PC-3 (cell line): Measurements from ENCODE around the gene KCND3. TPM values are rescaled to one million over a fixed set of nuclear protein-coding genes. Genes with fewer than 3 reads are reported as not detected.

Experiments
- ATAC-seq: fragments of 200-7000 bp; cut with Tn5 transposase; 2 replicates; pipeline ENCODE4 v1.9.1; 2020; ENCODE audit warnings: mild to moderate bottlenecking, moderate library complexity
- BruUV-seq: library from RNA; stranded (reverse); fragments of 400-500 nt; replicated peaks from 2 replicates; lab custom pipeline; 2021; lab: Mats Ljungman, UMichigan
- CTCF ChIA-PET: fragments of 300-600 bp; sonication (Branson Sonifier 250); formaldehyde crosslinking; loops from one replicate; lab custom pipeline; 2022; ENCODE audit warnings: antibody characterized with exemption; lab: Charles Lee
- POLR2A ChIA-PET: fragments of 300-600 bp; sonication (Branson Sonifier 250); formaldehyde crosslinking; loops from one replicate; lab custom pipeline; 2022; ENCODE audit warnings: antibody characterized with exemption; ENCODE audit not compliant: unreplicated experiment; lab: Charles Lee
- DNase-seq: peaks from one replicate; pipeline ENCODE4 v3.0.0-alpha.2; 2015
- H2AFZ ChIP-seq: fragments of 300-600 bp; sonication (generic); 2 replicates; pipeline ENCODE4 v1.6.0; 2016; ENCODE audit warnings: antibody characterized with exemption, low read length
- H3F3A ChIP-seq: fragments of 300-600 bp; sonication (generic); one replicate; pipeline ENCODE4 v1.6.0; 2017; ENCODE audit warnings: antibody characterized with exemption, low read length, control low read depth, mild to moderate bottlenecking; ENCODE audit not compliant: unreplicated experiment
- H3K27ac ChIP-seq: fragments of 300-600 bp; sonication (generic); 2 replicates; pipeline ENCODE4 v1.5.1; 2016; ENCODE audit warnings: mild to moderate bottlenecking, low read length
- H3K27me3 ChIP-seq: fragments of 300-600 bp; sonication (generic); 2 replicates; pipeline ENCODE4 v1.6.1; 2016; ENCODE audit warnings: low read length, mixed read lengths
- H3K36me3 ChIP-seq: fragments of 300-600 bp; sonication (generic); 2 replicates; pipeline ENCODE4 v1.6.1; 2016; ENCODE audit warnings: low read depth, mixed run types, low read length, mixed read lengths
- H3K4me1 ChIP-seq: fragments of 300-600 bp; sonication (generic); 2 replicates; pipeline ENCODE4 v1.5.1; 2016; ENCODE audit warnings: low read length; ENCODE audit not compliant: insufficient read depth
- H3K4me2 ChIP-seq: fragments of 300-600 bp; sonication (generic); 2 replicates; pipeline ENCODE4 v1.6.0; 2016; ENCODE audit warnings: low read length
- H3K4me3 ChIP-seq: fragments of 300-600 bp; sonication (generic); 2 replicates; pipeline ENCODE4 v1.5.1; 2016; ENCODE audit warnings: mild to moderate bottlenecking, low read length, mixed read lengths
- H3K79me2 ChIP-seq: fragments of 300-600 bp; sonication (generic); 2 replicates; pipeline ENCODE4 v1.6.1; 2017; ENCODE audit warnings: low read length, mixed read lengths
- H3K9ac ChIP-seq: fragments of 300-600 bp; sonication (generic); 2 replicates; pipeline ENCODE4 v1.6.0; 2016; ENCODE audit warnings: mild to moderate bottlenecking, low read length
- H3K9me2 ChIP-seq: fragments of 300-600 bp; sonication (generic); replicated peaks from 2 replicates; pipeline ENCODE4 v1.6.1; 2016; ENCODE audit warnings: mixed run types, low read length, mixed read lengths
- H3K9me3 ChIP-seq: fragments of 300-600 bp; sonication (generic); 2 replicates; pipeline ENCODE4 v1.6.1; 2016; ENCODE audit warnings: low read length, mixed read lengths
- H4K20me1 ChIP-seq: fragments of 300-600 bp; sonication (generic); 2 replicates; pipeline ENCODE4 v1.6.1; 2016; ENCODE audit warnings: low read length, mixed read lengths
- EZH2 ChIP-seq: fragments of 300-600 bp; sonication (generic); IDR thresholded peaks from one replicate; pipeline ENCODE4 v1.6.1; 2017; ENCODE audit warnings: antibody characterized with exemption, mild to moderate bottlenecking, low read length; ENCODE audit not compliant: unreplicated experiment
- EZH2phosphoT487 ChIP-seq: fragments of 300-600 bp; sonication (generic); IDR thresholded peaks from 2 replicates; pipeline ENCODE4 v1.6.1; 2018; ENCODE audit warnings: mild to moderate bottlenecking, antibody characterized with exemption, low read length, borderline replicate concordance
- intact Hi-C: fragments of 100-400 bp; cut with micrococcal nuclease; formaldehyde crosslinking; loops from 2 replicates; pipeline ENCODE4 v1.9.0; 2023
- total RNA-seq: library from RNA; depleted of rRNA; stranded (reverse); fragments of >200 nt; gene quantifications from 2 replicates; pipeline ENCODE4 v1.2.3, GENCODE V29; 2014
- TF ChIP-seq, protein P1 (sequence below): fragments of 300-600 bp; sonication (generic); conservative IDR thresholded peaks from 2 replicates; pipeline ENCODE4 v1.5.1; 2017; ENCODE audit warnings: antibody characterized with exemption, low read depth, mild to moderate bottlenecking, low read length

KCND3 gene
- total RNA-seq, 1 experiment from 2014 or later = not detected

DNA sequence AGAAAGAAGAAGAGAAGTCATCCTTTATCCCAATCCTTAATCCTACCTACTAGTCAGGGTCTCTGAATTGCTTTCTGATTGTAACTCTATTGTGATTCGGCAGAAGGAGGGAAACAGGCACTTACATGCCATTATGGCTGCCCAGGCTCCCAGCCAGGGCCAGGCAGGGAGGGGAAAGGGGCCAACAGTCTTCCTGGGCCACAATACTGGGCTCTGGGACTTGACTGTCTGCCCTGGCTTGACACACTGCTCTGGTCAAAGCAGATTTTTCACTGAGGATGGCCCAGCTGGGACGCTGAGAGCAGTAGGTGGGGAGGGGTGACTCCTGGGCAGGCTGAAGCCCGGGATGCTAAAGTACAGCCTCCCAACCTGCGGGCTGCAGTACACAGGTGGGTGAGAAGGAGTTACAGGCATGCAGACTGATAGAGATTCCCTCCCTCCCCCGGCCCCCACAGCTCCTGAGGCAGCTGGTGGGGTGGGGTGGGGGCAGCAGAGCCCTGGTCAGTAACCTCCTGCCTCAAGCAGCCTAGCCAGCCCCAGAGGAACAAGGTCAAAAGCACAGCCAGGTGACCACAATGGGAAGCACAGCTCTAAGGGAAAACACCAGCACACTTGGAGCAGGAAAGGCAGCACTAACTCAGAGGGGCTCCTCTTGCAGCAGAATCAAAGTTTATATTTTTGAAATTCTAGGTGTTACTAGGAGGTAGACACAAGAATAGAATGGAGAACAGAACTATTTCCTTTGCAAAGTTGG lies 25.3 kb downstream of the KCND3 start:
- Histone ChIP-seq H3K9me2 (no peaks in the 10 kb centered on the region), H3K4me1 (no peaks in the 10 kb centered on the region), H3F3A (no peaks in the 10 kb centered on the region), H3K27ac (no peak overlapping the region), H3K4me2 (no peak overlapping the region), H3K9ac (no peak overlapping the region), H2AFZ (no peak overlapping the region), H3K9me3 (no peaks in the 10 kb centered on the region), H3K79me2 (no peaks in the 10 kb centered on the region), H3K36me3 (no peaks in the 10 kb centered on the region), H3K4me3 (no peak overlapping the region), H3K27me3 (peaks cover 76% of the 10 kb centered on the region), H4K20me1 (no peaks in the 10 kb centered on the region)
- DNase-seq (no peak), ATAC-seq (no peak)
- ChIA-PET CTCF (no interaction called here), POLR2A (no interaction called here)
- TF ChIP-seq, protein P1, sequence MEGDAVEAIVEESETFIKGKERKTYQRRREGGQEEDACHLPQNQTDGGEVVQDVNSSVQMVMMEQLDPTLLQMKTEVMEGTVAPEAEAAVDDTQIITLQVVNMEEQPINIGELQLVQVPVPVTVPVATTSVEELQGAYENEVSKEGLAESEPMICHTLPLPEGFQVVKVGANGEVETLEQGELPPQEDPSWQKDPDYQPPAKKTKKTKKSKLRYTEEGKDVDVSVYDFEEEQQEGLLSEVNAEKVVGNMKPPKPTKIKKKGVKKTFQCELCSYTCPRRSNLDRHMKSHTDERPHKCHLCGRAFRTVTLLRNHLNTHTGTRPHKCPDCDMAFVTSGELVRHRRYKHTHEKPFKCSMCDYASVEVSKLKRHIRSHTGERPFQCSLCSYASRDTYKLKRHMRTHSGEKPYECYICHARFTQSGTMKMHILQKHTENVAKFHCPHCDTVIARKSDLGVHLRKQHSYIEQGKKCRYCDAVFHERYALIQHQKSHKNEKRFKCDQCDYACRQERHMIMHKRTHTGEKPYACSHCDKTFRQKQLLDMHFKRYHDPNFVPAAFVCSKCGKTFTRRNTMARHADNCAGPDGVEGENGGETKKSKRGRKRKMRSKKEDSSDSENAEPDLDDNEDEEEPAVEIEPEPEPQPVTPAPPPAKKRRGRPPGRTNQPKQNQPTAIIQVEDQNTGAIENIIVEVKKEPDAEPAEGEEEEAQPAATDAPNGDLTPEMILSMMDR = no peak
- no peak for TF ChIP-seq EZH2phosphoT487
- no peak for TF ChIP-seq EZH2
- intact Hi-C loops = no loop called here
- no TSS peak for BruUV-seq

DNA sequence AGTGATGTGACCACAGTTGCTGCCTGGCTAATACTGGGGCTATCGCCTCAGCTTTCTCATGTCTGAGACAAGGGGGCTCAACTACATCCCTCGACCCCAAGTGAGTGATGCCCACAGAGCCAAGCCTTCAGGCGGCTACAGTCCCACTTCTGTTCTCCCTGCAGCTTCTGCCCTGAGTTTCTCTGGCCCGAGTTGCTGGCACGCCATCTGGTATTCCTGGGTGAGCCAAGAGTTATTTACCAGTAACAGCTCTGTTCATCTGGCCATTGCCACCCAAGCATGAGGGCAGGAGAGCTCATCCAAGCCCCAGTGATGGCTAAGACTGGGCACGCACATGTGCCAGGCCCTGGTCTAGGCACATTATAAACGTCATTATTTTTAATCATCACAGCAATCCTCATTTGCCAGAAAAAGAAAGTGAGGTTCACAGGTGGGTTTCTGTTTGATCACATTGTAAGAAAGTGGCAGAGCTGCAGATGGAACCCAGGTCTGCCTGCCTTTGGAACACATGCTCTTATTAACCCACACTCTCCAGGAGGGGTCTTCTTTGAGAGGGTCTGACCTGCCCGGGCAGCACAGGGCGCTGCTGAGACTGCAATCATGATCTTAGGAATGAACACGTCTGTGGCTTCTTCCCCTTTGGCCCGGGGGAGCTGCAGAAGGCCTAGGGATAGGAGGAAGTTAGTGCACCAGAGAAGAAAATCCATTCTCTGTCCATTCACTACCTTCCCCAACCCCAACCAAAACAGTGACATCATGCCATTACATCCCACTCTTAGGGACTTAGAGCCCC lies 27.5 kb downstream of the KCND3 start:
- TF ChIP-seq EZH2phosphoT487 (no peak), EZH2 (no peak)
- TF ChIP-seq, protein P1 = no peak
- Histone ChIP-seq H3F3A (no peaks in the 10 kb centered on the region), H2AFZ (no peak overlapping the region), H3K79me2 (no peaks in the 10 kb centered on the region), H4K20me1 (no peaks in the 10 kb centered on the region), H3K9me3 (no peaks in the 10 kb centered on the region), H3K36me3 (no peaks in the 10 kb centered on the region), H3K27ac (no peak overlapping the region), H3K9ac (no peak overlapping the region), H3K4me2 (no peak overlapping the region), H3K9me2 (no peaks in the 10 kb centered on the region), H3K4me3 (no peak overlapping the region), H3K4me1 (no peaks in the 10 kb centered on the region), H3K27me3 (peaks cover 75% of the 10 kb centered on the region)
- no peak for DNase-seq
- BruUV-seq = no TSS peak
- POLR2A ChIA-PET = no interaction called here
- intact Hi-C loops = no loop called here
- no peak for ATAC-seq
- CTCF ChIA-PET = no interaction called here

DNA sequence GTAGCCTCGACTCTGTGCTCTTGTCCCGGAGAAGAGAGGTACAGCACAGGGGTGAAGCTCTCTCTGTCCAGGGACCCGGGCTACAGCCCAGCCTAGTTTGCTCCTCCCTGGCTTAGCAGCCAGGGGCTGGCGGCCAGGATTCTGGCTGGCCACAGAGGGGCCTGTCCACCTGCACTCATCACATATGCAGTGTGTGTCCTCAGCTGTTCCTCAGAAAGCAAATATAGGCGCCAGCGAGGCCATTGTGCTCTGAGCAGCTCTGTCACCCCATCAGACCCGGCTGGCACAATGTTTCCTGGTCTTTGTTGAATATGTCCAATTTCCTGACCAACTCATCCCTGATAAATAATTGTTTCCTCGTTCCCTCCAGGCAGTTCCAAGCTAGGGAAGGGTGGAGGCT lies 28.5 kb downstream of the KCND3 start:
- ChIA-PET CTCF (no interaction called here), POLR2A (no interaction called here)
- no TSS peak for BruUV-seq

More for the DNA sequence above, 28.5 kb downstream of the KCND3 start:
- no peaks in the 10 kb centered on the region for H3F3A ChIP-seq
- H3K9ac ChIP-seq = no peak overlapping the region
- intact Hi-C loops = no loop called here
- H3K4me1 ChIP-seq = no peaks in the 10 kb centered on the region
- no peak overlapping the region for H3K27ac ChIP-seq
- no peak overlapping the region for H2AFZ ChIP-seq
- H3K9me3 ChIP-seq = no peaks in the 10 kb centered on the region
- TF ChIP-seq EZH2 (no peak), EZH2phosphoT487 (no peak)
- TF ChIP-seq, protein P1 = no peak
- H3K9me2 ChIP-seq = no peaks in the 10 kb centered on the region
- no peak overlapping the region for H3K4me3 ChIP-seq
- H3K27me3 ChIP-seq = peaks cover 73% of the 10 kb centered on the region
- no peaks in the 10 kb centered on the region for H3K36me3 ChIP-seq
- no peak overlapping the region for H3K4me2 ChIP-seq
- no peaks in the 10 kb centered on the region for H4K20me1 ChIP-seq
- no peak for DNase-seq
- H3K79me2 ChIP-seq = no peaks in the 10 kb centered on the region
- ATAC-seq = no peak
